Measurements from ENCODE around the gene MOB1A.
A peak's percentile ranks its signal among the peaks of the same experiment; 100 is the strongest.
"Not testable (repeated sequence)": the region's sequence is repeated elsewhere in the genome, so short reads cannot be mapped to it uniquely, and the experiment has no call there.

MOB1A gene

GRCh38 chr2:74198461-74199274, 20.0 kb upstream of the MOB1A start, which contains the start of gene MTHFD2:
TSS of gene MTHFD2 (plus strand) at chr2:74198615. CDS start at chr2:74198642, 27 bp downstream.
- DNase-seq (ENCODE audit: low read depth) = peak; percentile 97

DNA sequence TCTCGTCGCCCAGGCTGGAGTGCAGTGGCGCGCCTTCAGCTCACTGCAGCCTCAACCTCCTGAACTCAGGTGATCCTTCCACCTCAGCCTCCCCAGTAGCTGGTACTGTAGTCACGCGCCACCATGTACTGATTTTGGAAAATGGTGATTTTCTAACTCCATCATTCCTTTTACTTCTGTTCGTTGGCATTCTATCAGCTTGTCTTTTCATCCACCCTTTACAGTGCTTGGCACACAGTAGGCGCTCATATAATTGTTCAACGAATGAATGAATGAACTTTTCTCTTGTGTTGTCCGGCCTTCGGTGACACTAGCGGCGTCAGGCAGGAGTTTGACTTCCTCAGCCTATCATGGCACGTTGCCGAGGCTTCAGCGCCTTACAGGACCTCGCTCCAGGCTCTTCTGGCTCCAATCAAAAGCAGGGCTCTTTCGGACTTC, 19.4 kb upstream of the MOB1A start:
- no peak for DNase-seq (ENCODE audit: low read depth)

DNA sequence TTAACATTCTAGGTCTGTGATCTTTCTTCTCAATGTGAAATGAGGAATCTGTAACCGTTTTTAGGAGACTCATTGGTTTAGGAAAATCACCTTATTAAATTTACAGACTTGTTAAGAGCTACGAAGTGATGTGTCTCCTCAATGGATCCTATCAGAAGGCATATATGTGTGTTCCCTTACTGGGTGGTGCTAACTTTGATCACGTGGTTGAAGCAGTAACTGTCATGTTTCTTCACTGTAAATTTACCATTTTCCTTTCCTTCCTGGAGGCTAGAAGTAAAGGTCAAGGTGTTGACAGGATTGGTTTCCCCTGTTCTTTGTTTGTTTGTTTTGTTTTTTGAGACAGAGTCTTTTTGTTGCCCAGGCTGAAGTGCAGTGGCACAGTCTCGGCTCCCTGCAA, 18.4 kb upstream of the MOB1A start:
- DNase-seq (ENCODE audit: low read depth) = no peak

- no peak for DNase-seq (ENCODE audit: low read depth)
These were observed 16.1 kb upstream of the MOB1A start for GRCh38 chr2:74194799-74195198.

- DNase-seq (ENCODE audit: low read depth) = no peak
These were observed 13.1 kb upstream of the MOB1A start for GRCh38 chr2:74191596-74192380.

- DNase-seq (ENCODE audit: low read depth) = no peak
These were observed 10.0 kb upstream of the MOB1A start for GRCh38 chr2:74188696-74189095.

GRCh38 chr2:74188018-74188601, 9.4 kb upstream of the MOB1A start:
- DNase-seq (ENCODE audit: low read depth) = no peak

- DNase-seq (ENCODE audit: low read depth) = not testable (repeated sequence)
These were observed 8.0 kb upstream of the MOB1A start for GRCh38 chr2:74186706-74187105.

DNA sequence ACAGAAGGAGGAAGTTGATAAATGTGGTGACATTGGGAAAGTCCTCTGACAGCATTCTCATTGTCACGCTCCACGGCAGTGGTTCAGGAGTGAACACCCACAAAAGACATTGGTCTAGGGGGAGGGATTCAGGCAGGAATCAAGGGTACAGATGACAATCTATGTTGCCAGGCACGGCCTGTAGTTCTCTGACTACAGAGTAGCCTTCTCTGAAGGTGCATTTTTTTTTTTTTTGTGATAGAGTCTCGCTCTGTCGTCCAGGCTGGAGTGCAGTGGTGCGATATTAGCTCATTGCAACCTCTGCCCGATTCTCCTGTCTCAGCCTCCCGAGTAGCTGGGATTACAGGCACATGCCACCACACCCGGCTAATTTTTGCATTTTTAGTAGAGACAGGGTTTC, 7.4 kb upstream of the MOB1A start:
- no peak for DNase-seq (ENCODE audit: low read depth)

GRCh38 chr2:74183878-74184277, 5.2 kb upstream of the MOB1A start:
- DNase-seq (ENCODE audit: low read depth) = no peak

DNA sequence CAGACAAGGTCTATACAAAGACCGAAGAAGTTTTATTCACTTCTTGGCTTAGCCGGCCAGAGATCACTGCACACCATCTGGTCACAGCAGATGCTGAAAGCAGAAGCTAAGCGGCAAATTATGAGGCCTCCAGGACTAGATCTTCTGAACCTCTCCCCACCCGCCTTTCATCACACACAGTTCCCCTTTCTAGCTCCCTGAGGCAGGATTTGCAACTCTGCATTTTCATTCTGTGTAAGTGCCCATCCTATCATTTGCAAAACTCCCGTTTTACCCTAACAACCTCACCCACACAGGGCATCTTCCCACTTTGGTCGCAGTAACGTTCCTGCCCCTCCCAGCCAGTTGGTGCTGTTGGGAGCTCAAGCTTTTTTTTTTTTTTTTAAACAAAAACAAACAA, 3.1 kb upstream of the MOB1A start:
- no peak for DNase-seq (ENCODE audit: low read depth)

- DNase-seq (ENCODE audit: low read depth) = no peak
These were observed 585 bp upstream of the MOB1A start for GRCh38 chr2:74179063-74179865.

DNA sequence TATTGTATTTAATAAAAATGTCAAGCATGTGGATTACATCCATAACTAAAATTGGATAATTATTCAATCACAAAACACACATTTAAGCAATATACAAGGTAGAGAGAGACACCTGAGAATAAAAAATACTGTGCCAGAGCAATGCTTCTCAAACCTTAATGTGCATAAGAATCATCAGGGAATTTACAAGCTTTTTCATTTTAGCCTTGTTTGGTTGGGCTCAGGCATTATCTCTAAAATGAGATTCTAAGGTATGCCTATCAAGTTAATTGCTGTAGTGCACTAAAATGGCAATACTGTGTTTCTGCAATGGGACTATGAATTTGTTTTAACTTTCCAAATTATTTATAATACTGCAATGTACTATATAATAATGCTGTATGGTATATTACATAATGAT, 983 bp downstream of the MOB1A start:
- DNase-seq (ENCODE audit: low read depth) = no peak

GRCh38 chr2:74174909-74175308, 3.8 kb downstream of the MOB1A start:
- DNase-seq (ENCODE audit: low read depth) = no peak

DNA sequence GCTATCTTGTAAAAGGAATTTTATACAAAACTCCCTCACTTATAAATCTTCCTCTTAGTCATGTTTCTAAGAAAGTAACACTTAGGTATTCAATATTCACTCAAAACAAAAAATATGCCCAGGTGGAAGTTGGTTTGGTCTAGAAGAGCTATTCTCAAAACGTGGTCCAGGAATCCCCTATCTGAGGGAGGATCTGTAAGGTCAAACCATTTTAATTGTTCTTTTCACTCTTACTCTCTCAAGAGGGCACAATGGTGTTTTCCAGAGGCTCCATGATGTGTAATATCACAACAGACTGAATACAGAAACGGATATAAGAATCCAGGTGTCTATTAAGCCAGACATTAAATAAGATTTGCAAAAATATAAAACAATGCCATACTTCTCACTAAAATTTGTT, 9.9 kb downstream of the MOB1A start:
- DNase-seq (ENCODE audit: low read depth) = no peak

DNA sequence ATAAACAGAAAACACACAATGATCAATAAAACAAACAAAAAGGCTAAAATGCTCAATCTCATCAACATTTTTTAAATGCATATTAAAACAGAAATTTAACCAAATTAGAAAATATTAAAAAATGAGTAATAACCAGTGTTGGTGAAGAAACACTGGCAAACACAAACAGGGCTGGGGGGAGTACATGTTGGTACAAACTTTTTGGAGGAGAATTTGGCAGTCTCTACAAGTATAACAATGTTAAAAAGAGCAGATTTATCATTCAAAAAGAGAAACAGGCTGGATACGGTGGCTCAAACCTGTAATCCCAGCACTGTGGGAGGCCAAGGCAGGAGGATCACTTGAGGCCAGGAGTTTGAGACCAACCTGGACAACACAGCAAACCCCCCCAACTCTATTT, 13.9 kb downstream of the MOB1A start:
- no peak for DNase-seq (ENCODE audit: low read depth)

DNA sequence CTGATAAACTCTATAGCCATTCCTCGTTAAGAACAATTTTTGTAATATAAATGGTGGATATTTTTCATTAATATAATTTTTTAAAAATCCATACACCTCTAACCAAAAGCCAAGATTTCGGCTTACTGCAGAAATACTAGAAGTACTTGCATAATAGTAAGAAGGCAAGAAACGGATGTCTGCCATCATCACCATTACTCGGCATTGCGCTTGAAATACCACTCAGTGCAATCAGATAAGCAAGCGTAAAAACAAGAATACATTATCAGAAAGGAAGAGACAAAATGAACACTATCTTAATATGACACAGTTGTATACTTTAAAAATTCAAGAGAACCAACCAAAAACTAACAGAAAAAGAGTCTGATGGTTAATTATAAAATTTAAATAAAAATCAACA, 15.7 kb downstream of the MOB1A start:
- DNase-seq (ENCODE audit: low read depth) = no peak

DNA sequence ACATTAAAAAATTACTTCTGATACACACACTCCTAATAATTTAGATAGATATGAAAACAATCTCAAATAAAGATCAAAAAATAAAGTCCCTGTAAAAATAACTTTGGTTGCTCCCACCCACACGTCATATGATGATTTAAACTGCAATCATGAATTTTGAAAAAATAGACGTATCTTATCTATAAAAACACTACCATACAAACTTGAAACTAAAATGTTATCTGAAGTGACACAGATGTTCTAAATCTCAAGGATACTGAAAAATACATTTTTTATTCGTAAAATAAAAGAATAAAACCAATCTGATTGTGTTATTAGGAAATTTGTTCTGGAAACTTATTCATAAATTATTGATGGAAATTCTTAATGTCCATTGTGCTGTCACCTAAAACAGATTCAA, 22.8 kb downstream of the MOB1A start:
- DNase-seq (ENCODE audit: low read depth) = no peak

- no peak for DNase-seq (ENCODE audit: low read depth)
These were observed 25.7 kb downstream of the MOB1A start for GRCh38 chr2:74152954-74153353.

- DNase-seq (ENCODE audit: low read depth) = no peak
These were observed 28.9 kb downstream of the MOB1A start for GRCh38 chr2:74149570-74150319.

DNA sequence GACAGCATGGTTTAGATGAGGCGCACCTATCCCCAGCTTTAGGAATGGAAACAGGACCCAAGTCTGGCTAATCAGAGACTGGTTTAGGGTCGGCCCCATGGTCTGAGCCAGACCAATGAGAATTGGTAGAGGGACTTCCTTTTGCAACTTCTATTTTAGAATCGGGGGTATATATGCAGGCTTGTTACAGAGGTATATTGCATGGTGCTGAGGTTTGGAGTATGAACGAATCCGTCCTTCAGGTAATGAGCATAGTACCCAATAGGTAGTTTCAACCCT, 29.5 kb downstream of the MOB1A start:
- DNase-seq (ENCODE audit: low read depth) = no peak

All from fibroblast of the conjunctiva (primary cell).